Aorta (tissue), 5 donors: ENCODE data around the gene TP53I11. TPM values are rescaled to one million over a fixed set of nuclear protein-coding genes. Genes with fewer than 3 reads are reported as not detected.

Experiments used
- ATAC-seq: fragments of 200-7000 bp; cut with Tn5 transposase; one replicate; pipeline ENCODE4 v1.9.1; 2022; ENCODE audit warnings: moderate library complexity; ENCODE audit not compliant: low FRiP score
- DNase-seq, 2 donors: peaks; one replicate each; pipeline ENCODE4 v3.0.0-alpha.2; 2020
- H3K27ac ChIP-seq, 2 donors: one replicate each; pipeline ENCODE4 v1.5.1; 2013; ENCODE audit warnings: low read length in 2 of 2, mild to moderate bottlenecking in 2 of 2, moderate library complexity in 2 of 2, control low read depth in 1 of 2, inconsistent platforms in 1 of 2, low read depth in 1 of 2
- H3K27me3 ChIP-seq, 2 donors: one replicate each; pipeline ENCODE4 v1.6.1; 2013; ENCODE audit warnings: control low read depth in 1 of 2, low read length in 1 of 2, mild to moderate bottlenecking in 1 of 2, moderate library complexity in 1 of 2; ENCODE audit not compliant: insufficient read depth in 2 of 2, control insufficient read depth in 1 of 2
- H3K36me3 ChIP-seq, 2 donors: one replicate each; pipeline ENCODE4 v1.6.1; 2013; ENCODE audit warnings: control low read depth in 1 of 2, low read length in 1 of 2, mild to moderate bottlenecking in 1 of 2; ENCODE audit not compliant: insufficient read depth in 2 of 2, control insufficient read depth in 1 of 2
- H3K4me1 ChIP-seq, 2 donors: one replicate each; pipeline ENCODE4 v1.6.1; 2013; ENCODE audit warnings: low read length in 2 of 2, control low read depth in 1 of 2, mild to moderate bottlenecking in 1 of 2, moderate library complexity in 1 of 2; ENCODE audit not compliant: insufficient read depth in 2 of 2, control insufficient read depth in 1 of 2
- H3K4me3 ChIP-seq, 2 donors: one replicate each; pipeline ENCODE4 v1.5.1; 2013; ENCODE audit warnings: low read length in 2 of 2, control low read depth in 1 of 2, mild to moderate bottlenecking in 1 of 2
- H3K9me3 ChIP-seq: one replicate; pipeline ENCODE4 v1.6.1; 2013; ENCODE audit warnings: mild to moderate bottlenecking, low read length; ENCODE audit not compliant: control insufficient read depth
- WGBS, 2 donors: extraction: QIAGEN DNeasy Blood & Tissue Kit; methylation state at CpG; one replicate each; pipeline ENCODE4 v1.1.7; 2013; 5-methylcytosine and 5-hydroxymethylcytosine counted together
- intact Hi-C, 2 donors: fragments of 100-400 bp; cut with DNase I; formaldehyde crosslinking; loops; one replicate each; pipeline versions ENCODE4 v1.14.2 to v1.15.0; 2022
- polyA plus RNA-seq, 2 donors: library from polyadenylated mRNA; stranded (reverse); fragments of 200-250 nt; gene quantifications; one replicate each; pipeline ENCODE4 v1.2.3, GENCODE V29; 2013
- total RNA-seq, 2 donors: library from RNA; stranded (reverse); fragmentation: NEBNext Ultra II Directional; extraction: Animal tissue kit (Norgen Biotek cat#: 25700); gene quantifications; one replicate each; pipeline ENCODE4 v1.2.1, GENCODE V29; 2021
- donor health status: healthy with polysubstance abuse.
- donor health status: Bipolar disorder and iron deficiency.
- donor health status: DM: no; HTN: no; CAD: no.
- donor health status: DM: no; HTN: no; CAD: no.
- donor health status: DM: yes; HTN: yes; CAD: no.

Gene TP53I11
- total and polyA plus RNA-seq, 4 donors: 25.9 to 85.6 (median 45.9) TPM

DNA sequence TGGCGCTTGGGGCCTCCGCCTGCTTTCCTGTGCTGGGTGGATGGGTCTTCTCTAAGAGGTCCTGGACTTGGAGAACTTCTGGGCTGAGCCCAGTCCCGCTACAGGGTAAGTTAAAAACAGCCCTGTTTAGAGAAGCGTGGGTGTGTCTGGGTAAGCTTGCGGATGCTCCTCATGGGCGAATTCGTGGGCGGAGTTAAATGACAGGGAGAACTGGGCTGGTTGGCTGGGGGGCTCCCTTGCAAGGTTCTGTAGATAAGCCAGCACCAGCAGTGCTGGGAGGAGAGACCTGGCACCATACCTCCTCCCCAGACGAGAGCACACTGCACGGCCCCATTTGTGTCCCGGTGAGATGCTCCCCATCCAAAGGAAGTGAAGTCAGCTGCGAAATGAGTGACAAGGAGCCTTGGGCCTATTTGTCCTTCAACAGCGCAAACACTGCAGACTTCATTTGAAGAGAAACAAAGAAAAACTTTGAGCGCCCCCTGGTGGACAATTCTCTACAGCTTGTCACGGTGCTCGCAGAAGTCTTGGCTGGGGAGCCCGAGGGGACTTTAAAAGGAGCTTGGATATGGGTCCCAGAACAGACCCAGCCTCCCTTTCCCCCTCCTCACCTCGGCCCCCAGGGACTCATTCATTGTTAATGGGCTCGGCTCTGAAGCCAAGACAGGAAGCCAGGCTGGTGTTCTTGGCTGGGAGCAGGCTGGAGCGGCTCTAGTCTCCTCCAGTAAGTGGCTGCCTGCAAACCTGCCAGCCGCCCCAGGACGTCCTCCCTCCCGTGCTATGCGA, 39.5 kb downstream of the TP53I11 start:
- peak; percentile 89 for ATAC-seq
- Histone ChIP-seq H3K27me3 (no peaks in the 10 kb centered on the region), H3K4me1 (no peaks in the 10 kb centered on the region), H3K9me3 (no peaks in the 10 kb centered on the region), H3K36me3 (no peaks in the 10 kb centered on the region), H3K4me3 (no peak overlapping the region), H3K27ac (no peak overlapping the region)
- peak; percentile 90 to 93 for DNase-seq
- intact Hi-C loops: loop anchor here (1.0 to 5.0 kb wide), 4 partner anchors 184 to 349 kb away; partner anchors contain the start of gene TSPAN18 (in 1 of the 2)
- 17 to 19% methylated on average over 24 of the region's 24 CpGs for WGBS, 2 donors

DNA sequence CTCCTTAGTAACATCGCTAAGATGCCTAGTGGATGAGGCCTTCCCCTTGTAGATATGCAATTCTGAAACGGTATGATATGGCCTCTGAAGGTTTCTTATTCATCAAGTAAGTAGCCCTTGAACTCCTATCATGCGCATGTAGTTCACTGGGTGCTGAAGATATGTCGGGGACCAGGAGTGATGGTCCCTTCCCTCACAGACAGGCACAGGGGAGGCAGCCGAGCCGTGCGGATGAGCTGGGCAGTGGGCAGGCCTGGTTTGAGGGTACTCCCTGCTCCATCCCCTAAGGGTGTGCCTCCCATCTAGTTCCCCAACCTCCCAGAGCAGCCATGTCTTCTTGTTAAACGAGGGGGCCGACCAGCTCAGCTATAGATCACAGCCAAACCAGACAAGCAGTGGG, 40.1 kb downstream of the TP53I11 start:
- H3K4me3 ChIP-seq: no peak overlapping the region
- DNase-seq: no peak
- H3K36me3 ChIP-seq: no peaks in the 10 kb centered on the region
- no peaks in the 10 kb centered on the region for H3K9me3 ChIP-seq
- WGBS, 2 donors: 93 to 94% methylated on average over 9 of the region's 9 CpGs
- no peaks in the 10 kb centered on the region for H3K4me1 ChIP-seq
- no peak overlapping the region for H3K27ac ChIP-seq
- H3K27me3 ChIP-seq: no peaks in the 10 kb centered on the region
- ATAC-seq: no peak
- intact Hi-C loops: loop anchor here (2.0 to 5.0 kb wide), 3 partner anchors 183 to 348 kb away; partner anchors contain the start of gene TSPAN18 (in 1 of the 2)

- 93 to 94% methylated on average over 14 of the region's 14 CpGs for WGBS, 2 donors
- DNase-seq (no peak), ATAC-seq (no peak)
- intact Hi-C loops: no loop called here
- no peaks in the 10 kb centered on the region for H3K36me3 ChIP-seq
- no peaks in the 10 kb centered on the region for H3K9me3 ChIP-seq
- H3K4me1 ChIP-seq: no peaks in the 10 kb centered on the region
- H3K4me3 ChIP-seq: no peak overlapping the region
- H3K27me3 ChIP-seq: no peaks in the 10 kb centered on the region
- no peak overlapping the region for H3K27ac ChIP-seq
Measured at GRCh38 chr11:44909557-44909956, 41.1 kb downstream of the TP53I11 start.

DNA sequence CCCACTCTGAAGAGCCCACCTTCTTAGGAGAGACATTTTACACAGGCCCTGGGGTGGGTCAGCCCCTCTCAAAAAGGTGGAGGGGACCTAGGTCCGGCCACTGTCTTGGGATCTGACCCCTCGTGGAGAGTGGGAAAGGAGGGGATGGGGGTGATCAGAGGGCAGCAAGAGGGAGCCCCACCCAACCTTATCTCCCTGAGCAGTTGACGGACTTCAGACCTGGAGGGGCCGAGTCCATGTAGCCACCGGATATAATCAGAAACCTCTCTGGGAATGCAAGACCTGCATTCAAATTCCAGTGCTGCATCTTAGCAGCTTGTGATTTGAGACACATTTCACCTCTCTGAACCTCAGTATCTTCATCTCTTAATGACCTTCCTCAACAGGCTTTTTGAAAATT, 44.0 kb downstream of the TP53I11 start:
- no peak for ATAC-seq
- WGBS, 2 donors: 72 to 78% methylated on average over 5 of the region's 5 CpGs
- Histone ChIP-seq H3K36me3 (no peaks in the 10 kb centered on the region), H3K4me1 (no peaks in the 10 kb centered on the region), H3K27me3 (no peaks in the 10 kb centered on the region), H3K27ac (no peak overlapping the region), H3K9me3 (no peaks in the 10 kb centered on the region), H3K4me3 (no peak overlapping the region)
- intact Hi-C loops: no loop called here
- DNase-seq: no peak

- DNase-seq (no peak), ATAC-seq (no peak)
- no peaks in the 10 kb centered on the region for H3K9me3 ChIP-seq
- intact Hi-C loops: no loop called here
- WGBS, 2 donors: 91 to 92% methylated on average over 9 of the region's 9 CpGs
- no peaks in the 10 kb centered on the region for H3K4me1 ChIP-seq
- no peaks in the 10 kb centered on the region for H3K27me3 ChIP-seq
- no peak overlapping the region for H3K4me3 ChIP-seq
- no peaks in the 10 kb centered on the region for H3K36me3 ChIP-seq
- H3K27ac ChIP-seq: no peak overlapping the region
Measured at GRCh38 chr11:44905131-44905866, 45.4 kb downstream of the TP53I11 start.

- WGBS, 2 donors: 86% methylated on average over 12 of the region's 12 CpGs
- Histone ChIP-seq H3K27me3 (no peaks in the 10 kb centered on the region), H3K36me3 (no peaks in the 10 kb centered on the region), H3K9me3 (no peaks in the 10 kb centered on the region), H3K27ac (no peak overlapping the region), H3K4me1 (no peaks in the 10 kb centered on the region), H3K4me3 (no peak overlapping the region)
- intact Hi-C loops: no loop called here
- DNase-seq (no peak), ATAC-seq (no peak)
Measured at GRCh38 chr11:44904261-44905020, 46.2 kb downstream of the TP53I11 start.

GRCh38 chr11:44903518-44903917, 47.2 kb downstream of the TP53I11 start:
- Histone ChIP-seq H3K36me3 (no peaks in the 10 kb centered on the region), H3K27ac (no peak overlapping the region), H3K27me3 (peaks cover 0 to 2% of the 10 kb centered on the region in 2 donors), H3K4me1 (no peaks in the 10 kb centered on the region), H3K4me3 (no peak overlapping the region), H3K9me3 (peaks cover 2% of the 10 kb centered on the region)
- intact Hi-C loops: no loop called here
- ATAC-seq: no peak
- DNase-seq: no peak
- WGBS, 2 donors: 94 to 98% methylated on average over 3 of the region's 3 CpGs

DNA sequence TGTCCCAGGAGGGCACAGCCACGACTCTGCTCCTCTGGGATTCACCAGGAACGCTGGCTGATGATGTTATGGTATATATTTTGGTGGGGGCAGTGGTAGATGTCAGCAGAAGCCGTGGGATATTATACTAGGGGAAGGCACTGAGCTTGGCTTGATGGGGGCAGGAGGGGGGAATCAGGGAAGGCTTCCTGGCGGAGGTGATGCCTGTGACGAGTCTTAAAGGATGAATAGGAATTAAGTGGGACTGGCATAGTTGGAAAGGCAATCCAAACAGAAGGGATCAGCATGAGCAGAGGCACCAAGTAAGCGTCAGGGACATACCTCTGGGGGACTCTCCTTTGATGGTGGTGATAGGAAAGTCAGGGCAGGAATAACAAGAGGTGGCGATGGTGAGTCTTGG, 47.6 kb downstream of the TP53I11 start:
- WGBS, 2 donors: 85 to 93% methylated on average over 7 of the region's 7 CpGs
- ATAC-seq: no peak
- intact Hi-C loops: no loop called here
- Histone ChIP-seq H3K4me3 (no peak overlapping the region), H3K27me3 (peaks cover 0 to 2% of the 10 kb centered on the region in 2 donors), H3K4me1 (no peaks in the 10 kb centered on the region), H3K27ac (no peak overlapping the region), H3K36me3 (no peaks in the 10 kb centered on the region), H3K9me3 (peaks cover 2% of the 10 kb centered on the region)
- DNase-seq: no peak
